NCI-H82 treated with DMSO at 0.1 percent for 48 hours (cell line): ENCODE measurements around the gene RAD51B.
"Not testable (repeated sequence)": the region's sequence is repeated elsewhere in the genome, so short reads cannot be mapped to it uniquely, and the experiment has no call there.

ENCODE experiments used
- DNase-seq: peaks from one replicate; lab custom pipeline; 2025; ENCODE audit not compliant: unreplicated experiment; lab: John Stamatoyannopoulos, UW

Gene RAD51B

DNA sequence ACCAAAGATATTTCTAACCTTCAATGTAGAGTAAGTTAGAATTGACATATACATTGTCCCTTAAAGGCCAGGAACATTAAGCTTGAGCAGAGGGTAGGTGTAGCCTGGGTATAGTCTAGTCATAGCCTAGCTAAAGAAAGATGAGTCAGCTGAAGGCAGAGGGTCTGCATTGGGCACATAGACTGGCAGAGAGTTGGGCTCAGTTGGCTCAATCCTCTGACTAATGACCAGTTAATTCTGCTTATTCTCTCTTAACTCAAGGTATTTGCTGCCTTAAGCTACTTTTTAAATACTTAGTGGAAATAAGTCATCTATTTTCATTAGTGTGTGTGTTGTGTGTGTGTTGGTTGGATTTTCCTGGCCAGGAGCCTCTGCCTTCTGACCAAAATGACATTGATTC is 467.1 kb downstream of the RAD51B start:
- peak; percentile 37 for DNase-seq

DNA sequence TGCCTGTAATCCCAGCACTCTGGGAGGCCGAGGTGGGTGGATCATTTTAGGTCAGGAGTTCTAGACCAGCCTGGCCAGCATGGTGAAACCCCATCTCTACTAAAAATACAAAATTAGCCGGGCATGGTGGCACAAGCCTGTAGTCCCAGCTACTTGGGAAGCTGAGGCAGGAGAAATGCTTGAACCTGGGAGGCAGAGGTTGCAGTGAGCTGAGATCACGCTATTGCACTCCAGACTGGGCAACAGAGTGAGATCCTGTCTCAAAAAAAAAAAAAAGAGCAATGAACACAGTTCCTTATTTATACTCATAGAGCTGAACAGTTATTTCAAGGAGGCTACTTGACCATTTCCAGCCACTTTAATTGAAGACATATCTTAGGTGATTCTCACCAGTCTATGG is 469.9 kb downstream of the RAD51B start:
- DNase-seq = not testable (repeated sequence)

DNA sequence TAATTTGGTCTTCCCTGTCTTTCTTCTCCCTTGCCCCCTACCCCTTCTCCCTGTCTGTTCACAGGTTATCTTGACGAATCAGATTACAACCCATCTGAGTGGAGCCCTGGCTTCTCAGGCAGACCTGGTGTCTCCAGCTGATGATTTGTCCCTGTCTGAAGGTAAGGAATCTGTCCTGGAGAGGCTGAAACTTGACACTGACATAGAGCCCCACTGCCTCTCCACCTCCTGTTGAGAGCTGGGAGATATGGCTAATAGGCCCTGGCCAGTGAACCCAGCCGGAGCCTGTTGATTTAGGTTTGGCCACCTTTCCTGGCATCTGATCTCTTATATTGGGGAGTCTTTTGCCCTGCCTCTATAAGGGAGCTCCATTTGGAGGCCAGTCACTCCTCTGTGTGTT is 472.2 kb downstream of the RAD51B start:
- no peak for DNase-seq

- no peak for DNase-seq
Measured at GRCh38 chr14:68292441-68293215, 473.0 kb downstream of the RAD51B start.

- no peak for DNase-seq
Measured at GRCh38 chr14:68293404-68293803, 473.8 kb downstream of the RAD51B start.

DNA sequence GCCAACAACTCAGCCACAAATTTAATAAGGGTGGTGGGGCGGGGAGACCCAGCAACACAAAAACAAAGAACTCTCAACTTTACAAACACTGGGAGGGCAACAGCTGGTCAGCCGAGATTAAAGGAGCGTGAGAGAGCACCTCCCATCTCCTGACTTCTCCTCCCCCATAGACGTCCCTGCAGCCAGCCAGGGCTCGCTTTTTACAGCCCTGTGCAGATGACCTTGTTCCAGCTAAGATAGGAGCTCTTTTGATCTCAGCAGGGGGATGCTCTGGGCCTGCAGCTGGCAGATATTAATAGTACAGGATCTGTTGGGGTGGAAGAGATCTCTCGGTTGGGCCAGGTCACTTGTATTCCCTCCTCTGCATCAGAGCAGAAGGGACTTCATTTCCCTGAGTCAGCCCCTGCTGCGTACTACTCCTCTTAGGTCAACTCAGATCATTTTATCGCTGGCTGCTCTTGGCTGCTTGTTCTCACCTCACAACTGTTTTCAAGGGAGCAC is 475.8 kb downstream of the RAD51B start:
- DNase-seq = peak; percentile 79

DNA sequence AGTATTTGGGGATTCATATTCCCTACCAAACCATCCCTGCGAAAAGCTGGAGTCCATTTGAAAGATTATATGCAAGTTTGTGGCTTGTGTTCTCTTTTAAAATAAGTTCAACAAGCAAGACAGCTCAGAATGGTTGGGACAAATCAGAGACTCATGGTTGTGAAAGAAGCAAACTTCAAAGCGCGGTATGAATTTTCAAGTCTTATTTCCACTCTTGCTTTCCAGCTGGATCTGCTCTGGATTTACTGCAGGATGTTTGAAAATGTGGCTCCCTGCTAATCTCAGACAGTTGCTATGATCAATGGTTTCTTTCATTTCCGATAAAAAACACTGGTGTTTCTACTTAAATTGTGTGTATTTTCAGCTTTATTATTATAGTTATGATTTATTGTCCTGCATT is 477.5 kb downstream of the RAD51B start:
- DNase-seq = no peak

GRCh38 chr14:68297876-68298468 is 478.4 kb downstream of the RAD51B start:
- DNase-seq = no peak

GRCh38 chr14:68300608-68301007 is 481.0 kb downstream of the RAD51B start:
- DNase-seq = no peak

- DNase-seq = no peak
Measured at GRCh38 chr14:68301219-68301618, 481.6 kb downstream of the RAD51B start.

DNA sequence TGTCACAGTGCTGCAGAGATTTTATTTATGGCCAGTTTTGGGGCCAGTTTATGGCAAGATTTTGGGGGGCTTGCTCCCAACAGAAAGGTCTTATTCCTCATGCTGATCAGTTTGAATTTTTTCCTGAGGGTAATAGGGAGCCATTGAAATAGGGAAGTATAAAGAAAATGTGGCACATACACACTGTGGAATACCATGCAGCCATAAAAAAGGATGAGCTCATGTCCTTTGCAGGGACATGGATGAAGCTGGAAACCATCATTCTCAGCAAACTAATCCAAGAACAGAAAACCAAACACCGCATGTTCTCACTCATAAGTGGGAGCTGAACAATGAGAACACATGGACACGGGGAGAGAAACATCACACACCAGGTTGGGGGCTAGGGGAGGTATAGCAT is 483.4 kb downstream of the RAD51B start:
- DNase-seq = not testable (repeated sequence)

DNA sequence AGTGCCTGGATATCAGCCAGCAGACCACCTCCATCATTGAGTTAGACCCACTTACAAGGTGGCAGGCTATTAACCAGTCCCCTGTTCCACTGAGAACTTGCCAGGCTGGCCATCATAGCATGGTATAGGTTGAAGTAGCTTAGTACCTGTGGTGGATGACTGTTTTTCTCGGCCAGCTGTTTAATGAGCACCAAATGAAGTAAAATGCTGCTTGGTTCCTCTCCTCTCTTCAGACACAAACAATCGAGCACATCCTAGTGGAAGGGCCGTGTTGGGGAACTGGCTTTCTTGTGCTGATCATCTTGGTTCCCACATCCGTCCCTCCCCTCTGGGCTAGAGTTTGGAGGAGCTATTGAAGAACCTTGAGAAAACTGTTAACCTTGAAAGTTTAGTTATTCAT is 486.2 kb downstream of the RAD51B start:
- no peak for DNase-seq

- no peak for DNase-seq
Measured at GRCh38 chr14:68306265-68306933, 486.8 kb downstream of the RAD51B start.

DNA sequence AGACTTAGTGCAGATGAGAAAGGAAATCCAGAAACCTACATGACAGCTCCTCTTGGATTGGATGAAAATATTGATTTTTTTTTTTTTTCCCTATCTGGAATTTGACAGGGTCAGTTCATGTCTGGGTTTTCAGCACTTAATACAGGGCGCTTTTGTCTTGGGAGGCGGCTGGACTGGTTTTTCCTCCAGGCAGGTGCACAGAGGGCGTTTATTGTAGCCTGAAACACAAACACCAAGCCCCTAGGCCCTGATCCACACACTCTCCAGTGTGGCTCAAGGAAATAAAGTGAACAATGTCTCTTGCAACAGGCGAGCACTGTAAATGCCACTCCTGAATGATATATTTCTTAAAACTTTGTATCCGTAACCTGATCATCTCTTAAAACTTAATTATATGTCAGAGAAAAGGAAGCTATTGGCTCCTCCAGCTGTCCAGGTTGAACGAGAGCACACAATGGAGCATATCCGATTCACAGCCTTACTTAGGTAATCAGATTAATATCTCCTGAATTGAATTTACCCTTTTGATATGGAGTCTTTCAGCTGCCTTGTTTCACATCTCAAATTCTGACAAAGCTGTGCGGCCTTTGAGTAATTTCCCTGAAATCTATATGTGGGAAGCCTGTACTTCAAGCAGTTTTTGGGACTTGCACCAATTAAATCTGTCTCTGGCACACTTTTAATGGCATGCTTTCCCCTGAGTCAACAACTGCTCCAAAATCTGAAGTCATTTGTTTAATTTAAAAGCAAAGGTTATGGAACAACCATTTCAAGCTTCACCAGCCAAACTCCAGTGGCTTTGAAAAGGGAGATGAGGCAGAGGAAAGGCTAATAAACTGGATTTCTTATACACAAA is 487.6 kb downstream of the RAD51B start:
- DNase-seq = peak; percentile 54

DNA sequence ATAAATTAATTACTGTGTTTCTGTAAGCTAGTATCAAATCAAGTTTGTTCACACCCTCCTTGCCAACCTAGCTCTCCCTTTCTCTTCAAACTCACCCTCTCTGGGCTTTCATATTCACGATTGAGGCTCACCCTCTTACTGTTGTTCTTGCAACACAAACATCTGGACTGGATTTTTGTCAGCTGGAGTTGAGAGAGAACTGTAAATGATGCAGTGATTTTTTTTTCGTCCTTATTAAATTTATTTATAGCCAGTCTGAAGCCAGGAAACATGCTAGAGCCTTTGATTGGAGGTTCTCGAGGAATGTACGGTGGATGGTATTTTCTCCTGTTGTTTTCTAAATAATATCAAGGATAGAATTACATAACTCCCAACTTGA is 488.2 kb downstream of the RAD51B start:
- no peak for DNase-seq

DNA sequence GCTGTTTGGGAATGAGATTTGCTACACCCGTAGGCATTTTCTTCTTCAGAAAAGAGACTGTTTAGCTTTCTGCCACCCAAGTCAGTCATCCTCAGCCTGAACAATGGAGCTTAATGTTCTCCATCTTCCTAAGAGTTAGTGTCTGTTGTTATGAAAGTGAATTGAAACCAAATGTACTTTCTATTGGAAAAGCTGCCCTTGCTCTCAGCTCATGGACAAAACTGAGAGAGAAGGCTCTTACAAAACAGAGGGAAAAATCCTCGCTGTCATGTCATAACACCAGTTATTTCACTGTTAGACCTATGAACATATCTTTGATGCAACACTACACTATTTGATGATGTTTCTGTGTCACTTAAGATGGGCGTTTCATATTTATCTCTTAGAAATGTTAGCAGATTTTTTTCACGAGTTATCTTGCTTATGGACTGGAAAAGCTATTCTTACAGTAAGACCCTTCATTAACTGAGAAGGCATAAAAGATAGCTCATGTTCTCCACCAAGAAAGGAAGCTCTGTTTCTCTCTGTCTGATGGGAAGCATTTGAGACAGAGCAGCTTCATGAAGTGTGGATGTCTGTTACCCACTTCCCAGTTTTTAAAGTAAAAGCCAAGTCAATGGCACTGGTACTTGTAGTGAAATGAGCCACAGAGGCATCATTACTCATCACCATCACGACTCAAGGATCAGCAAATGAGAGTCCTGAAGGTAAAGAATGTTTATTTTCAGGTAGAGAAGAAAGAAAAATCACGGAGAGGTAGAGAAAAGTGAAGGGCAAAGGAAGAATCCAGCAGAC is 489.3 kb downstream of the RAD51B start:
- DNase-seq = no peak

DNA sequence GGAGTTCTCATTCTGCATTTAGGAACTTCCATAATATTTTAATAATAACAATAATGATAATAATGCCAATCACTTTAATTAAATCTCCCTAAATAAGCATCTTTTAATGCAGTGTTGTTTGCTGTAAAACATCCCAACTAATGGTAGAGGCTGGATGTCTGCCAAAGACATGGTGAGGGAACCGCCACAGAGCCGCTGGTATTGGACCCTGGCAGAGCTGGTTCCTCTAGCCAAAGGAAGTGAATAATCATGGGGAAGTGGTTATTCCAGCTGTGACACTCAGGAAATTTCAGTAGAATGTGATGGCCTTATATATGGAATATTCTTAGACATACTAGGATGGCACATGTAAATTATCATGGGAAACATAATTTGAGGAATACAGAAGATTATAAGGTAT is 490.0 kb downstream of the RAD51B start:
- no peak for DNase-seq

- no peak for DNase-seq
Measured at GRCh38 chr14:68312300-68312699, 492.7 kb downstream of the RAD51B start.

- DNase-seq = no peak
Measured at GRCh38 chr14:68312884-68313610, 493.5 kb downstream of the RAD51B start.

DNA sequence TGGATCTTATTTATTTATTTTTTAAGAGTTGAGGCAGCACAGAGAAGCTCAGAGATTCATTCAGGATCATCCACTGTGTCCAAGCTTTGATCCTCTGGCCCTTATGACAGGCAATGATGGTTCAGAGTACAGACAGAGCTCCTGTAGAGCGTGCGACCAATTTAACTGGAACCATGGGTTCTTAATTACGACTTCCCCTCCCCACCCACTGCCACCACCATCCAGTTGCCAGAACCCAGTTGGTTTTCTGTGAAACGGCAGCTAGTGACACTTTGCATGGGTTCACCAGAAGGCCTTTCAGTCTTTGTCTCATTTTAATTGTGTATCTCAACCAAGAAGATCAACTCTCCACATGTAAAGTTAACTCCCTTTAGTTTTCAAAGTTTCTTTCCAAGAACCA is 495.1 kb downstream of the RAD51B start:
- DNase-seq = no peak
